AG10803 (cell line): ENCODE data around the gene CYP3A4.
"Not testable (repeated sequence)": the region's sequence is repeated elsewhere in the genome, so short reads cannot be mapped to it uniquely, and the experiment has no call there.

Source experiments
- DNase-seq: peaks from one replicate; pipeline ENCODE4 v3.0.0; 2010; ENCODE audit warnings: low read depth
- H3K4me3 ChIP-seq: 2 replicates; pipeline ENCODE4 v1.5.1; 2011; ENCODE audit warnings: mild to moderate bottlenecking, low read length, control low read depth
- CTCF ChIP-seq: conservative IDR thresholded peaks from 2 replicates; pipeline ENCODE4 v1.5.1; 2011; ENCODE audit warnings: mild to moderate bottlenecking, low read length, control low read depth, inconsistent platforms

Gene CYP3A4

GRCh38 chr7:99792967-99793366, 9.0 kb upstream of the CYP3A4 start:
- DNase-seq, result no peak
- no peak for TF ChIP-seq CTCF
- H3K4me3 ChIP-seq, result no peak overlapping the region

DNA sequence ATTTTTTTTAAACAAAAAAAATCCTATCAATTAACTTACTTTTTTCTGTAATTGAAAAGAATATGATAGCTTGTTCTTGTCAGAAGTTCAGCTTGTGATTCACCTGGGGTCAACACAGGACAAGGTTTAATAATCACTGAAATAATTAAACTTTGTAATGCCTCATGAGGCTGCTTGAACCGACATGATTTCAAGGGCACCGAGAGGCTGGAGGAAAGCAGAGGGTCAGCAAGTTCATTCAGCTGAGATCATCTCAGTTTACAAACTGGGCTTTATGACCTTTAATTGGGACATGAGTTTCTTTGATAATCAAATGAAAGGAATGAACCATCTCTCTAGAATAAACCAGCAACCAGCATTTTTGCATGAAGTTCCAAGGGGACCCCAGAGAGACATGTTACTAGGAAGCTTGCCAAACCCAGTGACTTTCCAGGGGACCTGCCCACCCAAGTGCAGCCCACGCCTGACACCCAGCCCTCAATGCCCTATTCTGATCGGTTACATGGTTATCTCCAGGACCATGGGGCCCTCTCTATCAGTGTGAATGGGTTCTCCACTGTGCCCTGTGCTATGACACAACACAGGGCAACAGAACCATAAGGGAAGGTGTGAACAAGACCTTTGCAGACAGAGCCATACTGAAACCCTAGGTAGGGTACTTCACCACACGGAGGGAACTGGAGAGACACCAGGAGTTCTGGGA, 7.8 kb upstream of the CYP3A4 start:
- no peak for TF ChIP-seq CTCF
- no peak overlapping the region for H3K4me3 ChIP-seq
- DNase-seq, result no peak

- no peak for TF ChIP-seq CTCF
- DNase-seq, result peak; percentile 12
Measured at GRCh38 chr7:99791021-99791420, 7.0 kb upstream of the CYP3A4 start.

DNA sequence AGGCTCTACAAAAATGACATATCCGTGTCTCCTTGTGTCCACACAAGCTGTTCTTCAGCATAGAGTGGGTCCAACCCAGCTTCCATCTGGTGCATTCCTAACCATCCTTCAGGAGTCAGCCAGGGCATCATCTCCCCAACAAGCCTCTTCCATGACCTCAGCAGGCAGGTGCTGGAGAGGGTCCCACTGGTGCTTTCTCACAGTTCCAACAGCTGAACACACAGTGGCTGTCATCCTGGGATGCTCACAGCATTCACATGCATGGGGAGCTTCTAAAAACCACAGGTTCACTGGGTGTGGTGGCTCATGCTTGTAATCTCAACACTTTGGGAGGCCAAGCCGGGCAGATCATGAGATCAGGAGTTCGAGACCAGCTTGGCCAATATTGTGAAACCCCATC, 6.4 kb upstream of the CYP3A4 start:
- no peak overlapping the region for H3K4me3 ChIP-seq
- DNase-seq, result no peak
- no peak for TF ChIP-seq CTCF

More at GRCh38 chr7:99791021-99791420, 7.0 kb upstream of the CYP3A4 start:
- H3K4me3 ChIP-seq, result no peak overlapping the region

DNA sequence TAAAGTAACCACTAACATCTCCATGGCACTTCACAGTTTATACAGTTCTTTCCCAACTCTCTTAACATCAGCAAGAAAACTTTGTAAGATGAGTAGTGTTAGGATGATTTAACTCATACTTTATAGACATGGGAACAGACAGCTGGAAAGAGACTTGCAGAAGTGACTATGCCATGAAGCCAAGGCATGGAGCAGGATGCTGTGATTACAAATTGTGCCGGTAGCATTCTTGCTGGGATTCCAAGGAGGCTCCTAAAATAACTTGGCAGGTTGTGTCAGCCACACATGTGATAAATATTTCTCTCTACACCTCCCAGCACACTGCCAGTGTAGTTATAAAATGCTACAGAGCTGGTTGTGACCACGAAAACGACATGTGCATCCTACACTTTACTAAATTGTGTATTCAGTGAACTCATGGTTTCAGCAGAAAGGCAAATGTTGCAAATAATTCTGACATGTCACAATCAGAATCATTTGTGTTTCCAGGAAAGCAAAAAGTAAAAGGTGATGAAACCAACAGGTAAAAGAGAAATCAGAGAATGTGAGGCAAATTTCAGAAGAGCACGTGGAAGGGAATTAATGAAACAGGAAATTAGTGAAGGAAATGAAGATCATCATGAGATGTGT, 5.6 kb upstream of the CYP3A4 start:
- H3K4me3 ChIP-seq, result no peak overlapping the region
- peak; percentile 65 for DNase-seq
- no peak for TF ChIP-seq CTCF

- no peak for TF ChIP-seq CTCF
- peak; percentile 37 for DNase-seq
- H3K4me3 ChIP-seq, result no peak overlapping the region
Measured at GRCh38 chr7:99788554-99788953, 4.6 kb upstream of the CYP3A4 start.

DNA sequence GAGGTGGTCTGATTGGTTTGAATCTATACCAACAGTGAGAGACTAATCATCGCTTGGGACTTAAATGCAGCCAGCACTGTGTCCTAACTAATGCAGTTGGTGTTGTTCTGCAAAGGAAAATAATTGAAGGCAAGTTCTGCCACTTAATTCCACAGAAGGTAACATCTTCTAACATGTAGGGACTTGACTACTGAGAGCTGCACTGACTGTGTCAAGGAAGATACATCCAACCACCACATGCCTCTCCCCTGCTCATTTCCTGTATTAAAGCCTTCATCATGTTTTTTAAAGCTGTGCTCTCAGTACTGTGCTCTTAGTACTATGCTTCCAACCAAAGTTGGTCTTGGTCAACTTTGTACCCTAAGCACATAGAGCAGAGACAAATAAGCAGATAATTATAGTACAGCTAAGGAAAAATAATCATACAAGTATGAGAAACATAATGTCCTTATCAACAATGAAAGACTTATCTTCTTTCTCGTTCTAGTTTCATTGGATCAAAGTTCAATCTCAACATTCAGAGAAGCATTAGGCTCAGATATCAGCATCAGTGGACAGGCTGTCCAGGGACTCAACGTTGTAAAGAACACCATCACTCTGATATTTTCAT, 2.8 kb upstream of the CYP3A4 start:
- no peak overlapping the region for H3K4me3 ChIP-seq
- TF ChIP-seq CTCF, result no peak
- DNase-seq, result no peak

- DNase-seq, H3K4me3 ChIP-seq: not testable (repeated sequence)
Measured at GRCh38 chr7:99785654-99786053, 1.7 kb upstream of the CYP3A4 start.
